GM12878 (cell line): ENCODE measurements around the gene ZMIZ1.

ENCODE experiments used
- ATF7 ChIP-seq: fragments of 450-650 bp; IDR thresholded peaks from 2 replicates; pipeline ENCODE4 v1.6.1; 2016; ENCODE audit warnings: low read depth, mild to moderate bottlenecking
- CBX3 ChIP-seq: fragments of 200-600 bp; sonication (generic); IDR thresholded peaks from 2 replicates; pipeline ENCODE4 v1.6.1; 2016; ENCODE audit warnings: low read depth, borderline replicate concordance
- EGR1 ChIP-seq, 2 experiments: IDR thresholded peaks; 1 replicate in 1 of 2; 2 replicates in 1 of 2; pipeline ENCODE4 v1.6.1; 2011 to 2012; ENCODE audit warnings: low read depth in 2 of 2, low read length in 2 of 2, borderline replicate concordance in 1 of 2, mild to moderate bottlenecking in 1 of 2, moderate library complexity in 1 of 2
- FOS ChIP-seq: IDR thresholded peaks from 3 replicates; pipeline ENCODE4 v1.6.1; 2011; ENCODE audit warnings: borderline replicate concordance; ENCODE audit not compliant: insufficient read length; ENCODE audit errors: extremely low read depth
- GABPA ChIP-seq: IDR thresholded peaks from 2 replicates; pipeline ENCODE4 v1.6.1; 2014; ENCODE audit warnings: antibody characterized with exemption, low read depth, mild to moderate bottlenecking, inconsistent platforms
- NRF1 ChIP-seq: conservative IDR thresholded peaks from 2 replicates; pipeline ENCODE4 v1.6.1; 2011; ENCODE audit warnings: mild to moderate bottlenecking, low read depth, low read length, improper control_type of control experiment
- POLR2A ChIP-seq: IDR thresholded peaks from 2 replicates; pipeline ENCODE4 v1.6.1; 2011; ENCODE audit warnings: low read depth, mild to moderate bottlenecking, low read length
- RAD21 ChIP-seq: IDR thresholded peaks from 2 replicates; pipeline ENCODE4 v1.6.1; 2011; ENCODE audit warnings: mild to moderate bottlenecking, low read depth, low read length, moderate library complexity; ENCODE audit not compliant: insufficient read depth
- SPI1 ChIP-seq: IDR thresholded peaks from 2 replicates; pipeline ENCODE4 v1.6.1; 2011; ENCODE audit warnings: low read depth, mild to moderate bottlenecking, low read length, moderate library complexity, borderline replicate concordance; ENCODE audit not compliant: insufficient read depth
- ZNF207 ChIP-seq: fragments of 450-650 bp; IDR thresholded peaks from 2 replicates; pipeline ENCODE4 v1.6.1; 2014; ENCODE audit warnings: antibody characterized with exemption, mild to moderate bottlenecking, borderline replicate concordance
- ZNF274 ChIP-seq: IDR thresholded peaks from one replicate; pipeline ENCODE4 v1.8.0; 2011; ENCODE audit not compliant: insufficient read length, insufficient read depth
- TF ChIP-seq, protein P1 (sequence below), 3 experiments: IDR thresholded peaks in 2 of 3; conservative IDR thresholded peaks in 1 of 3; 2 replicates each; pipeline ENCODE4 v1.5.1; 2011; ENCODE audit warnings: low read depth in 3 of 3, low read length in 3 of 3, mild to moderate bottlenecking in 3 of 3, control low read depth in 2 of 3, moderate library complexity in 2 of 3, inconsistent platforms in 1 of 3, mixed read lengths in 1 of 3; ENCODE audit not compliant: control insufficient read depth in 2 of 3, insufficient read depth in 1 of 3; ENCODE audit errors: extremely low read depth in 1 of 3
- TF ChIP-seq, protein P2 (sequence below): fragments of 450-650 bp; IDR thresholded peaks from 2 replicates; pipeline ENCODE4 v1.6.1; 2017; ENCODE audit warnings: mild to moderate bottlenecking

DNA sequence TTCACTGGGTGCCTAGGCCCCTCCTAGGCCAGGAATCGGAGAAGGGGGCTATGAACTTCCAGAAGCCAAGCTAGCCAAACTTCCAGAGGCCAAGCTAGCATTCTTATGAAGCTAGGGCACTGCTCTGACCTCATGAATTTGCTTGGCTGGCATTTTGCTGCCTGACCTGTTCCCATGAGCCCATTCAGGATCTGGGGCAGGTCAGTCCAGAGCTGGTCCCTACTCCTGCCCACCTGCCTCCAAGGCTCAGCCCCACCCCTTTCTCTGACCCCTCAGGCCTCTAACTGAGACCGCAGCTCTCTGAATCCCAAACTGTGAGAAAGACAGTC, 277.2 kb downstream of the ZMIZ1 start:
- no peak for TF ChIP-seq RAD21
- TF ChIP-seq, protein P1, sequence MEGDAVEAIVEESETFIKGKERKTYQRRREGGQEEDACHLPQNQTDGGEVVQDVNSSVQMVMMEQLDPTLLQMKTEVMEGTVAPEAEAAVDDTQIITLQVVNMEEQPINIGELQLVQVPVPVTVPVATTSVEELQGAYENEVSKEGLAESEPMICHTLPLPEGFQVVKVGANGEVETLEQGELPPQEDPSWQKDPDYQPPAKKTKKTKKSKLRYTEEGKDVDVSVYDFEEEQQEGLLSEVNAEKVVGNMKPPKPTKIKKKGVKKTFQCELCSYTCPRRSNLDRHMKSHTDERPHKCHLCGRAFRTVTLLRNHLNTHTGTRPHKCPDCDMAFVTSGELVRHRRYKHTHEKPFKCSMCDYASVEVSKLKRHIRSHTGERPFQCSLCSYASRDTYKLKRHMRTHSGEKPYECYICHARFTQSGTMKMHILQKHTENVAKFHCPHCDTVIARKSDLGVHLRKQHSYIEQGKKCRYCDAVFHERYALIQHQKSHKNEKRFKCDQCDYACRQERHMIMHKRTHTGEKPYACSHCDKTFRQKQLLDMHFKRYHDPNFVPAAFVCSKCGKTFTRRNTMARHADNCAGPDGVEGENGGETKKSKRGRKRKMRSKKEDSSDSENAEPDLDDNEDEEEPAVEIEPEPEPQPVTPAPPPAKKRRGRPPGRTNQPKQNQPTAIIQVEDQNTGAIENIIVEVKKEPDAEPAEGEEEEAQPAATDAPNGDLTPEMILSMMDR (IDR thresholded peaks at IDR 0.05 in 2 of 3, conservative IDR thresholded peaks at IDR 0.05 in 1 of 3; ENCODE audit: control insufficient read depth in 2 of 3, extremely low read depth in 1 of 3, insufficient read depth in 1 of 3, low read depth in 3 of 3, low read length in 3 of 3): no peak
- TF ChIP-seq ZNF207: no peak
- TF ChIP-seq GABPA: no peak
- no peak for TF ChIP-seq FOS
- TF ChIP-seq, protein P2, sequence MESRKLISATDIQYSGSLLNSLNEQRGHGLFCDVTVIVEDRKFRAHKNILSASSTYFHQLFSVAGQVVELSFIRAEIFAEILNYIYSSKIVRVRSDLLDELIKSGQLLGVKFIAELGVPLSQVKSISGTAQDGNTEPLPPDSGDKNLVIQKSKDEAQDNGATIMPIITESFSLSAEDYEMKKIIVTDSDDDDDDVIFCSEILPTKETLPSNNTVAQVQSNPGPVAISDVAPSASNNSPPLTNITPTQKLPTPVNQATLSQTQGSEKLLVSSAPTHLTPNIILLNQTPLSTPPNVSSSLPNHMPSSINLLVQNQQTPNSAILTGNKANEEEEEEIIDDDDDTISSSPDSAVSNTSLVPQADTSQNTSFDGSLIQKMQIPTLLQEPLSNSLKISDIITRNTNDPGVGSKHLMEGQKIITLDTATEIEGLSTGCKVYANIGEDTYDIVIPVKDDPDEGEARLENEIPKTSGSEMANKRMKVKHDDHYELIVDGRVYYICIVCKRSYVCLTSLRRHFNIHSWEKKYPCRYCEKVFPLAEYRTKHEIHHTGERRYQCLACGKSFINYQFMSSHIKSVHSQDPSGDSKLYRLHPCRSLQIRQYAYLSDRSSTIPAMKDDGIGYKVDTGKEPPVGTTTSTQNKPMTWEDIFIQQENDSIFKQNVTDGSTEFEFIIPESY: no peak
- no peak for TF ChIP-seq ZNF274
- no peak for TF ChIP-seq CBX3
- TF ChIP-seq ATF7: no peak
- TF ChIP-seq EGR1 (IDR thresholded peaks at IDR 0.05; ENCODE audit: borderline replicate concordance in 1 of 2, low read depth in 2 of 2, low read length in 2 of 2): no peak
- no peak for TF ChIP-seq SPI1
- TF ChIP-seq POLR2A: no peak
- no peak for TF ChIP-seq NRF1
